HL-60 (cell line): ENCODE measurements around the gene KIF25.

Experiments used
- DNase-seq, 2 experiments: peaks; one replicate each; pipeline ENCODE4 v3.0.0-alpha.2; 2010 to 2020; ENCODE audit warnings: low read depth in 1 of 2, low spot score in 1 of 2
- H3K27ac ChIP-seq: fragments of 250-450 bp; sonication (Bioruptor Pico); replicated peaks from 2 replicates; pipeline ENCODE4 v1.5.1; 2020; ENCODE audit warnings: mild to moderate bottlenecking, moderate library complexity
- H3K27me3 ChIP-seq: fragments of 250-450 bp; sonication (Bioruptor Pico); 2 replicates; pipeline ENCODE4 v1.5.1; 2021; ENCODE audit warnings: mild to moderate bottlenecking, moderate library complexity; ENCODE audit not compliant: insufficient read depth, poor library complexity, severe bottlenecking
- H3K4me3 ChIP-seq: replicated peaks from 2 replicates; pipeline ENCODE4 v1.5.1; 2011; ENCODE audit warnings: mild to moderate bottlenecking, control low read depth, low read length; ENCODE audit not compliant: insufficient read depth
- CTCF ChIP-seq: IDR thresholded peaks from one replicate; pipeline ENCODE4 v1.5.1; 2011; ENCODE audit warnings: low read length, control low read depth, inconsistent platforms; ENCODE audit not compliant: insufficient read depth
- GABPA ChIP-seq: IDR thresholded peaks from 2 replicates; pipeline ENCODE4 v1.6.1; 2012; ENCODE audit warnings: low read depth
- POLR2AphosphoS5 ChIP-seq: IDR thresholded peaks from 2 replicates; pipeline ENCODE4 v1.6.1; 2012; ENCODE audit warnings: low read depth
- REST ChIP-seq: IDR thresholded peaks from 2 replicates; pipeline ENCODE4 v1.6.1; 2012; ENCODE audit warnings: low read depth; ENCODE audit not compliant: insufficient replicate concordance
- SPI1 ChIP-seq: IDR thresholded peaks from 2 replicates; pipeline ENCODE4 v1.6.1; 2012; ENCODE audit warnings: low read depth, mild to moderate bottlenecking, borderline replicate concordance

Gene KIF25

GRCh38 chr6:168040856-168041496 is 43.5 kb downstream of the KIF25 start:
- no peak for TF ChIP-seq CTCF
- TF ChIP-seq GABPA: no peak
- no peak for TF ChIP-seq SPI1
- no peak for TF ChIP-seq POLR2AphosphoS5
- no peak for TF ChIP-seq REST
- H3K27me3 ChIP-seq: no peaks in the 10 kb centered on the region
- no peak for DNase-seq

GRCh38 chr6:168041928-168042327 is 44.5 kb downstream of the KIF25 start:
- Histone ChIP-seq H3K27ac (no peak overlapping the region), H3K4me3 (no peak overlapping the region)
- no peak for DNase-seq

More at GRCh38 chr6:168040856-168041496, 43.5 kb downstream of the KIF25 start:
- Histone ChIP-seq H3K4me3 (no peak overlapping the region), H3K27ac (no peak overlapping the region)

More at GRCh38 chr6:168041928-168042327, 44.5 kb downstream of the KIF25 start:
- TF ChIP-seq POLR2AphosphoS5 (no peak), CTCF (no peak), GABPA (no peak), REST (no peak), SPI1 (no peak)
- no peaks in the 10 kb centered on the region for H3K27me3 ChIP-seq
